Heart left ventricle (tissue), 16 donors: Measurements from ENCODE around the gene DCTD. TPM values are rescaled to one million over a fixed set of nuclear protein-coding genes. Genes with fewer than 3 reads are reported as not detected.

ENCODE experiments used
- ATAC-seq, 4 donors: fragments of 200-7000 bp; cut with Tn5 transposase; one replicate each; pipeline ENCODE4 v1.9.1; 2020 to 2022; ENCODE audit warnings: moderate library complexity in 4 of 4, mild to moderate bottlenecking in 3 of 4, moderate number of reproducible peaks in 1 of 4
- DNase-seq, 5 donors: peaks; one replicate each; pipeline ENCODE4 v3.0.0-alpha.2; 2020
- H3K27ac ChIP-seq, 12 donors: fragments of 200-600 bp; sonication (generic) in 4 of 12; one replicate each; pipeline versions ENCODE4 v1.5.0 to v1.8.0; 2016 to 2022; ENCODE audit warnings: mild to moderate bottlenecking in 2 of 12
- H3K27me3 ChIP-seq, 9 donors: fragments of 200-600 bp; sonication (generic) in 2 of 9; one replicate each; pipeline versions ENCODE4 v1.5.1 to v1.8.0; 2016 to 2022; ENCODE audit warnings: mild to moderate bottlenecking in 3 of 9
- H3K36me3 ChIP-seq, 9 donors: fragments of 200-600 bp; sonication (generic) in 2 of 9; one replicate each; pipeline versions ENCODE4 v1.5.0 to v1.8.0; 2018 to 2022; ENCODE audit warnings: mild to moderate bottlenecking in 2 of 9
- H3K4me1 ChIP-seq, 12 donors: fragments of 200-600 bp; sonication (generic) in 4 of 12; one replicate each; pipeline versions ENCODE4 v1.5.0 to v1.8.0; 2016 to 2022; ENCODE audit warnings: mild to moderate bottlenecking in 3 of 12
- H3K4me3 ChIP-seq, 12 donors: fragments of 200-600 bp; sonication (generic) in 4 of 12; one replicate each; pipeline versions ENCODE4 v1.5.0 to v1.8.0; 2017 to 2022; ENCODE audit warnings: mild to moderate bottlenecking in 9 of 12, moderate library complexity in 4 of 12
- H3K9me3 ChIP-seq, 12 donors: fragments of 200-600 bp; sonication (generic) in 4 of 12; one replicate each; pipeline versions ENCODE4 v1.5.0 to v1.8.0; 2016 to 2022; ENCODE audit warnings: mild to moderate bottlenecking in 1 of 12
- CTCF ChIP-seq, 12 donors: fragments of 200-600 bp; sonication (generic) in 4 of 12; IDR thresholded peaks; one replicate each; pipeline versions ENCODE4 v1.5.0 to v1.8.0; 2018 to 2022; ENCODE audit warnings: antibody characterized with exemption in 12 of 12, mild to moderate bottlenecking in 5 of 12
- POLR2A ChIP-seq, 2 donors: fragments of 450-650 bp; IDR thresholded peaks; one replicate each; pipeline ENCODE4 v1.6.1; 2017; ENCODE audit warnings: antibody characterized with exemption in 2 of 2, mild to moderate bottlenecking in 2 of 2, moderate library complexity in 2 of 2
- WGBS, 4 donors: extraction: QIAGEN DNeasy Blood & Tissue Kit in 2 of 4; methylation state at CpG; one replicate each; pipeline versions ENCODE4 v1.1.5 to v1.1.7; 2013 to 2018; 5-methylcytosine and 5-hydroxymethylcytosine counted together
- intact Hi-C, 10 donors: fragments of 100-400 bp; cut with DNase I; formaldehyde crosslinking; loops; one replicate each; pipeline versions ENCODE4 v1.11.1 to v1.14.2; 2022
- polyA plus RNA-seq, 2 donors: library from polyadenylated mRNA; stranded (reverse); fragments of 200-250 nt; gene quantifications; one replicate each; pipeline ENCODE4 v1.2.3, GENCODE V29; 2013
- total RNA-seq, 9 donors: library from RNA; depleted of rRNA in 2 of 9; stranded (reverse); fragments of >200 nt in 2 of 9; fragmentation: NEBNext Ultra II Directional in 3 of 9; extraction: Animal tissue kit (Norgen Biotek cat#: 25700) in 3 of 9; gene quantifications; one replicate each; pipeline versions ENCODE4 v1.1.0 to v1.2.4, GENCODE V29; 2016 to 2023
- donor health status: ischemic (EF 13 %, LVEDD 7.1; RV severe dilation, severe dysfunction).
- donor health status: healthy with polysubstance abuse.
- donor health status: DM: no; HTN: yes; CAD: no.
- donor health status: DM: no; HTN: no; CAD: no.
- donor health status: ischemic (EF 25% LVEDD 6.9; RV normal size, moderate dysfunction).
- donor health status: ischemic (EF 25% LVEDD 5.7; RV mildly dilated, moderate dysfunction).
- donor health status: healthy.
- donor health status: DM: yes; HTN: yes; CAD: no.
- donor health status: ischemic (EF 35%, LVEDD 5.7; RV mildly dilated, moderate dysfunction).
- donor health status: nonischemic (EF 11% LVEDD 7.7; RV severe dilation, severe dysfunction).
- donor health status: DM: yes; HTN: yes; CAD: no.
- donor health status: PGD.
- donor health status: ischemic (EF 29% LVEDD 5.4; RV normal size, mild dysfunction).
- donor health status: nonischemic (EF 23%, LVEDD 6.1; RV moderate dilation, normal function).

The DCTD gene
- total and polyA plus RNA-seq, 11 donors: 16.1 to 55.7 (median 41.2) TPM

DNA sequence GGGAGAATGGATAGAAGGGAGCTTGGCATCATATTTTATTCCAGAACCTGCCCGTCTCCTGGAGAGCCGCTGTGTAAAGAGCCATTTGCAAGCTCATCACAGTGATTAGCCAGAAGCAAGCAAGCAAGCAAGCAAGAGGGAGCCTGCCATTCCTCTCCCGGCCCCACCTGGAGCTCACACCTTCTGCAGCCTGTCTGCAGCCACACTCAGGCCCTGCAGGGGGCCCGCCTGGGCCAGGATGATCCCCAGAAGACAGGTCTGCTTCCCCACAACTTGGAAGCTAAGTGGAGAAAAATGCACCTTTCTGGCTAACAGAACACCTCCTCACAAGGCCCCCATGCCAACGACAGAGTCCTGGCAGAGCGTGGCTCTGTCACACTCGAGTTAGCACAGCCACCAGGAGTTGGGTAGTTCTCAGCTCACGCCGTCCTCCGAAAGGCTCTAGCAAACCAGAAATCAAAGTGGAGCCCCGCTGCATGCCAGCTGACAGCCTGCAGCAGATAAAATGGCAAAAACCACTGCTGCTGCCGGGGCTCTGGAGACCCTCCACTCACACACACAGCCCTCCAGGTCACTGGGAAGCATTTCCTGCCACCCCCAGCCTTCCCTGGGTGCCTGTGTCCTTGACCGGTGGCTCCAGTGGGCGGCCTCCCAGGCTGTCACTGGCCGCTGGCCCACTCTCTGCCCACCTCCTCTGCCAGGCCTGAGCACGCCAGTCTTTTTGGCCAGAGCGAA, 54.9 kb downstream of the DCTD start:
- DNase-seq (no peak), ATAC-seq (no peak)
- TF ChIP-seq POLR2A (IDR thresholded peaks at IDR 0.05) (no peak), CTCF (IDR thresholded peaks at IDR 0.05) (no peak)
- no peak overlapping the region for H3K27ac ChIP-seq
- WGBS, 4 donors: 80 to 87% (median 84%) methylated on average over 10 to 17 of the region's 17 CpGs
- H3K4me3 ChIP-seq: no peak overlapping the region
- H3K4me1 ChIP-seq: peaks cover 0 to 5% (median 0%) of the 10 kb centered on the region in 12 donors
- H3K27me3 ChIP-seq: no peaks in the 10 kb centered on the region
- peaks cover 0 to 8% (median 0%) of the 10 kb centered on the region in 12 donors for H3K9me3 ChIP-seq
- intact Hi-C loops: no loop called here
- H3K36me3 ChIP-seq: no peaks in the 10 kb centered on the region

DNA sequence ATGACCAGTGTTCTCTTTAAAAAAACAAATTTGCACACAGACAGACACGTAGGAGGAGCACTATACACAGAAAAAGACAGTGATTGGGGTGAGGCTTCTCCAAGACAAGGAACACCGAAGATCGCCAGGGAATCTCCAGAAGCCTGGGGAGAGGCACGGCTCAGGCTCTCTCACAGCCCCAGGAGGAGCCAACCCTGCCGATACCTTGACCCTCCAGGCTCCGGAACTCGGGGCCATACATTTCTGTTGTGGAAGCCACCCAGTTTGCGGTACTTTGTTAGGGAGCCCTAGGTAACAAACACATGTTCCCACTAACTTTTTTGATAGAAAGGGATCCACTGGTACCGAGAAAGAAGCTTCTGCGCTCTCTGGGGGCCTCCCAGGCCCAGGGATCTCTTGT, 55.8 kb downstream of the DCTD start:
- ATAC-seq (no peak), DNase-seq (no peak)
- intact Hi-C loops: no loop called here
- Histone ChIP-seq H3K27ac (no peak overlapping the region), H3K4me1 (peaks cover 0 to 5% (median 0%) of the 10 kb centered on the region in 12 donors), H3K27me3 (no peaks in the 10 kb centered on the region), H3K4me3 (no peak overlapping the region), H3K36me3 (no peaks in the 10 kb centered on the region), H3K9me3 (peaks cover 0 to 8% (median 0%) of the 10 kb centered on the region in 12 donors)
- TF ChIP-seq CTCF (IDR thresholded peaks at IDR 0.05) (no peak), POLR2A (IDR thresholded peaks at IDR 0.05) (no peak)
- 81 to 86% (median 83%) methylated on average over 10 of the region's 10 CpGs for WGBS, 4 donors

DNA sequence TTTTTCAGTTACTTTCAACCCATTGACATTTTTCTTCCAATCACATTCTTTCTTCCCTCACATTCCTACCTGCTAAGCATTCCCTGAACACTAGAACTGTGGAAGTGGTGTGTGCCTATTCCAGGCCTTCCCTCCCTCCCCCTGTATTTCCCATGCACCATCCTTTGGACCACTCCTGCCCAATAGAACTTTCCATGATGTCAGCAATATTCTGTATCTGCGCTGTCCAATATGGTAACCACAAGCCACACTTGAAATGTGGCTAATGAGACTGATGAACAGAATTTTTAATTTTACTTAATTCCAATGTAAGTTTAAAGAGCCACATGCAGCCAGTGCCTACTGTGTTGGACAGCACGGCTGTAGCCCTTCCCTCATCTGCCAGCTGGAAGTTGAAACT, 57.5 kb downstream of the DCTD start:
- Histone ChIP-seq H3K36me3 (no peaks in the 10 kb centered on the region), H3K9me3 (peaks cover 0 to 8% (median 0%) of the 10 kb centered on the region in 12 donors), H3K27me3 (no peaks in the 10 kb centered on the region), H3K27ac (no peak overlapping the region), H3K4me3 (no peak overlapping the region), H3K4me1 (peaks cover 0 to 5% (median 0%) of the 10 kb centered on the region in 12 donors)
- WGBS, 4 donors: 94 to 99% (median 97%) methylated on average over 2 of the region's 2 CpGs
- no peak for ATAC-seq
- intact Hi-C loops: no loop called here
- no peak for TF ChIP-seq CTCF (IDR thresholded peaks at IDR 0.05)
- TF ChIP-seq POLR2A (IDR thresholded peaks at IDR 0.05): no peak
- DNase-seq: no peak

GRCh38 chr4:182858711-182859110, 58.5 kb downstream of the DCTD start:
- DNase-seq: no peak
- no peaks in the 10 kb centered on the region for H3K27me3 ChIP-seq

More at GRCh38 chr4:182858711-182859110, 58.5 kb downstream of the DCTD start:
- H3K9me3 ChIP-seq: peaks cover 0 to 8% (median 0%) of the 10 kb centered on the region in 12 donors
- 71 to 87% (median 82%) methylated on average over 4 of the region's 4 CpGs for WGBS, 4 donors
- intact Hi-C loops: no loop called here
- ATAC-seq: peak in 1 of 4 donors; percentile 38
- H3K4me1 ChIP-seq: peaks cover 0 to 5% (median 0%) of the 10 kb centered on the region in 12 donors
- no peak overlapping the region for H3K4me3 ChIP-seq
- TF ChIP-seq POLR2A (IDR thresholded peaks at IDR 0.05) (no peak), CTCF (IDR thresholded peaks at IDR 0.05) (no peak)
- H3K27ac ChIP-seq: no peak overlapping the region
- H3K36me3 ChIP-seq: no peaks in the 10 kb centered on the region
